Neural progenitor cell (in vitro differentiated cells): ENCODE data around the gene FLT3. TPM values are rescaled to one million over a fixed set of nuclear protein-coding genes. Genes with fewer than 3 reads are reported as not detected.

Experiments
- DNase-seq: peaks from one replicate; pipeline ENCODE4 v3.0.0-alpha.2; 2016; ENCODE audit warnings: low spot score
- H2AFZ ChIP-seq: fragments of 200-600 bp; sonication (generic); replicated peaks from 2 replicates; pipeline ENCODE4 v1.6.1; 2016; ENCODE audit warnings: antibody characterized with exemption
- H3F3A ChIP-seq: fragments of 200-600 bp; sonication (generic); 2 replicates; pipeline ENCODE4 v1.6.1; 2016; ENCODE audit warnings: antibody characterized with exemption, low read depth
- H3K27ac ChIP-seq: fragments of 200-600 bp; sonication (generic); 2 replicates; pipeline ENCODE4 v1.5.1; 2016; ENCODE audit warnings: mild to moderate bottlenecking
- H3K27me3 ChIP-seq: fragments of 200-600 bp; sonication (generic); 2 replicates; pipeline ENCODE4 v1.6.1; 2016; ENCODE audit warnings: mild to moderate bottlenecking, moderate library complexity
- H3K36me3 ChIP-seq: fragments of 200-600 bp; sonication (generic); 2 replicates; pipeline ENCODE4 v1.5.1; 2016
- H3K4me1 ChIP-seq: fragments of 200-600 bp; sonication (generic); 2 replicates; pipeline ENCODE4 v1.6.1; 2016; ENCODE audit warnings: mixed run types
- H3K4me2 ChIP-seq: fragments of 200-600 bp; sonication (generic); 2 replicates; pipeline ENCODE4 v1.6.1; 2016
- H3K4me3 ChIP-seq: fragments of 200-600 bp; sonication (generic); 2 replicates; pipeline ENCODE4 v1.5.1; 2016
- H3K79me2 ChIP-seq: fragments of 200-600 bp; sonication (generic); 2 replicates; pipeline ENCODE4 v1.6.1; 2016; ENCODE audit warnings: low read depth
- H3K9ac ChIP-seq: fragments of 200-600 bp; sonication (generic); 2 replicates; pipeline ENCODE4 v1.6.1; 2016
- H3K9me3 ChIP-seq: fragments of 200-600 bp; sonication (generic); 2 replicates; pipeline ENCODE4 v1.5.1; 2016; ENCODE audit warnings: low read depth
- H4K20me1 ChIP-seq: fragments of 200-600 bp; sonication (generic); 2 replicates; pipeline ENCODE4 v1.6.1; 2016; ENCODE audit warnings: low read depth
- H3K27ac Mint-ChIP-seq: 3 replicates; pipeline ENCODE4 v1.8.0; 2021; ENCODE audit warnings: mixed read lengths
- H3K27me3 Mint-ChIP-seq: 2 replicates; pipeline ENCODE4 v1.8.0; 2022; ENCODE audit warnings: low read depth, mild to moderate bottlenecking, inconsistent platforms, moderate library complexity, mixed read lengths; ENCODE audit not compliant: insufficient read depth
- H3K36me3 Mint-ChIP-seq: 3 replicates; pipeline ENCODE4 v1.8.0; 2021; ENCODE audit warnings: mixed read lengths
- H3K4me1 Mint-ChIP-seq: 3 replicates; pipeline ENCODE4 v1.8.0; 2021; ENCODE audit warnings: mixed read lengths
- H3K4me3 Mint-ChIP-seq: 3 replicates; pipeline ENCODE4 v1.8.0; 2021; ENCODE audit warnings: mild to moderate bottlenecking, moderate library complexity, mixed read lengths
- H3K9me3 Mint-ChIP-seq: 3 replicates; pipeline ENCODE4 v1.8.0; 2020; ENCODE audit warnings: mixed read lengths
- CTCF ChIP-seq: fragments of 200-600 bp; sonication (generic); IDR thresholded peaks from 2 replicates; pipeline ENCODE4 v1.5.1; 2017; ENCODE audit warnings: antibody characterized with exemption, mild to moderate bottlenecking
- EZH2 ChIP-seq: fragments of 200-600 bp; sonication (generic); IDR thresholded peaks from 2 replicates; pipeline ENCODE4 v1.6.1; 2017; ENCODE audit warnings: antibody characterized with exemption, mild to moderate bottlenecking, moderate library complexity
- EZH2phosphoT487 ChIP-seq: fragments of 200-600 bp; sonication (generic); IDR thresholded peaks from 2 replicates; pipeline ENCODE4 v1.6.1; 2017; ENCODE audit warnings: antibody characterized with exemption
- total RNA-seq: library from RNA; depleted of rRNA; stranded (reverse); fragments of >200 nt; gene quantifications from 2 replicates; pipeline ENCODE4 v1.2.3, GENCODE V29; 2015; ENCODE audit warnings: low replicate concordance

FLT3 gene
- total RNA-seq, 1 donor from 2014 or later, result 0.58 TPM

DNA sequence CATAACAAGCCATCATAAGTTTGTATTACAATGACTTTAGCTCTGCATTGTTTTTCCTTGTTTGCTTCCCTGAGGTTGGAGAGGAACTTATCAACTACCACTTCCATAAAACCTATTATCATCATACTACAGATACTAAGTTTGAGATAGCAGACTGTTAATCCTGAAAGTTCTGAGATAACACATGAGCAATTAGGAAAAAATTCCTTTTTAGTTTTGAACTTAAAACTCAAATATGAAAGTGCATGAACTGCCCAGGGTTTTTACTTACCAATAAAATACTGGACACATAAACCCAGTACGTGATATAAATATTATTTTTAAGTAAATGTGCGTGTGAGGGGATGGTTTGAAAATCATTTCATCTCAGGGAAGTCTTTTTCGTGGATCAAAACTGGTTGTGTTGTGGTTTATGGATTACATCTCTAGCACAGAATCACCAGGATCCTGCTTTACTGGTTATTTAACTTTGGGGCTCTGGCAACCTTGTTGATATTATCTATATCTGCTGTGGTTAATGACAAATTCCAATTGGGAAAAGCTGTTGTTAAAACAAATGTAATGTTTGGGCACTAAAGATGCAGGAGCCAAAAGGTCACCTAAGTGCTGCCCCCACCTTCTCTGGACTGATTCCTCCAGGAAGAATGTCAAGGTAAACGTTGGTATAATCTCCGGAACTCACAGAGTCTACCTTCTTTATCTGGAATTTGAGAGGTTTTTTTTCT is 143.6 kb downstream of the FLT3 start:
- H3K27me3 Mint-ChIP-seq, result peaks cover 79% of the 10 kb centered on the region

DNA sequence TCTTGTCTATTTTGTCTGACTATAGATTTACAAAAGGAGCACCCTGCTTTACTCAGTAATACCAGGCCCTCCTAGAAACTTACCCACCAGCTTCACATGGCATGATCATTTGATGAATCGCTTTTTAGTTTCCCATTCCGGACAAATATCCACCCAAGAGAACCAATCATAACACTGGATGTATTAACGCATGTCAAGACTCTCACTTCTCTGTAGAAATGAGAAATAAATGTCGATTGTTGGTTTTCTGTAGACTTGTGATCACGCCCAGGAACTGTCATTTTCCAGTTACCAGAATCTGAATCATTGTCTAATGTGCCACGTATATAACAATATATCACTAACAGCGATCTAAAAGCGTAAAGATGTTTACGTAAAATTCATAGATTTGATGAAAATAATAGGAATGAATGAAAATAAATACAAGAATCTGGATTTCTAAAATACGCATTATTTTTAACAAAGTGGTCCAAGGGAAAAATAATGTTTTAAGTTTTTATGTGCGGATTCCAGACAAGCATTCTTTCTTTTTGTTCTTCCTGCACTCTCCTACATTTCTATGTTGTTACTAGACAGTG is 145.3 kb downstream of the FLT3 start:
- TF ChIP-seq CTCF (no peak), EZH2phosphoT487 (no peak), EZH2 (no peak)
- H3K4me2 ChIP-seq, result no peak overlapping the region
- H2AFZ ChIP-seq, result no peak overlapping the region
- peaks cover 55% of the 10 kb centered on the region for H4K20me1 ChIP-seq
- Mint-ChIP-seq H3K27ac (no peak overlapping the region), H3K36me3 (no peaks in the 10 kb centered on the region), H3K27me3 (peaks cover 76% of the 10 kb centered on the region), H3K9me3 (no peaks in the 10 kb centered on the region), H3K4me3 (no peak overlapping the region), H3K4me1 (peaks cover 2% of the 10 kb centered on the region)
- H3F3A ChIP-seq, result peaks cover 4% of the 10 kb centered on the region
- peaks cover 100% of the 10 kb centered on the region for H3K27me3 ChIP-seq
- no peaks in the 10 kb centered on the region for H3K4me1 ChIP-seq
- H3K9me3 ChIP-seq, result no peaks in the 10 kb centered on the region
- H3K36me3 ChIP-seq, result no peaks in the 10 kb centered on the region
- H3K27ac ChIP-seq, result no peak overlapping the region
- H3K79me2 ChIP-seq, result no peaks in the 10 kb centered on the region
- no peak overlapping the region for H3K4me3 ChIP-seq
- H3K9ac ChIP-seq, result no peak overlapping the region
- no peak for DNase-seq

More for the DNA sequence above, 143.6 kb downstream of the FLT3 start:
- H3K4me1 ChIP-seq, result no peaks in the 10 kb centered on the region
- no peak for DNase-seq
- H3K79me2 ChIP-seq, result no peaks in the 10 kb centered on the region
- H3K4me3 Mint-ChIP-seq, result no peak overlapping the region
- H3K27ac ChIP-seq, result no peak overlapping the region
- H3K27ac Mint-ChIP-seq, result no peak overlapping the region
- H3K27me3 ChIP-seq, result peaks cover 100% of the 10 kb centered on the region
- no peaks in the 10 kb centered on the region for H3K36me3 ChIP-seq
- no peak overlapping the region for H3K9ac ChIP-seq
- H3K36me3 Mint-ChIP-seq, result no peaks in the 10 kb centered on the region
- no peaks in the 10 kb centered on the region for H3K9me3 Mint-ChIP-seq
- no peak overlapping the region for H3K4me2 ChIP-seq
- H3F3A ChIP-seq, result peaks cover 12% of the 10 kb centered on the region
- TF ChIP-seq CTCF (no peak), EZH2phosphoT487 (peak; percentile 38)
- no peaks in the 10 kb centered on the region for H3K9me3 ChIP-seq
- peaks cover 71% of the 10 kb centered on the region for H4K20me1 ChIP-seq
- no peak overlapping the region for H2AFZ ChIP-seq
- H3K4me1 Mint-ChIP-seq, result peaks cover 6% of the 10 kb centered on the region
- no peak overlapping the region for H3K4me3 ChIP-seq

GRCh38 chr13:27954406-27954851 is 145.9 kb downstream of the FLT3 start:
- Histone ChIP-seq H3F3A (no peaks in the 10 kb centered on the region), H3K79me2 (no peaks in the 10 kb centered on the region), H3K4me3 (peak overlapping the region; percentile 45), H3K4me1 (no peaks in the 10 kb centered on the region), H3K9ac (no peak overlapping the region), H3K9me3 (no peaks in the 10 kb centered on the region), H3K27me3 (peaks cover 100% of the 10 kb centered on the region), H4K20me1 (peaks cover 48% of the 10 kb centered on the region), H3K4me2 (peak overlapping the region; percentile 75), H2AFZ (peak overlapping the region; percentile 47), H3K27ac (no peak overlapping the region), H3K36me3 (no peaks in the 10 kb centered on the region)
- no peaks in the 10 kb centered on the region for H3K36me3 Mint-ChIP-seq
- H3K9me3 Mint-ChIP-seq, result no peaks in the 10 kb centered on the region
- TF ChIP-seq CTCF (no peak), EZH2phosphoT487 (peak; percentile 62), EZH2 (peak; percentile 96)
- H3K27me3 Mint-ChIP-seq, result peaks cover 77% of the 10 kb centered on the region
- no peaks in the 10 kb centered on the region for H3K4me1 Mint-ChIP-seq
- H3K27ac Mint-ChIP-seq, result no peak overlapping the region
- no peak overlapping the region for H3K4me3 Mint-ChIP-seq
- DNase-seq, result peak; percentile 71
